DMS 273 treated with DMSO at 0.1 percent for 48 hours (cell line): ENCODE measurements around the gene LRFN2.

Experiments
- DNase-seq: peaks from one replicate; lab custom pipeline; 2025; lab: John Stamatoyannopoulos, UW

Gene LRFN2

GRCh38 chr6:40438246-40438887 lies 148.8 kb downstream of the LRFN2 start:
- DNase-seq, result no peak

DNA sequence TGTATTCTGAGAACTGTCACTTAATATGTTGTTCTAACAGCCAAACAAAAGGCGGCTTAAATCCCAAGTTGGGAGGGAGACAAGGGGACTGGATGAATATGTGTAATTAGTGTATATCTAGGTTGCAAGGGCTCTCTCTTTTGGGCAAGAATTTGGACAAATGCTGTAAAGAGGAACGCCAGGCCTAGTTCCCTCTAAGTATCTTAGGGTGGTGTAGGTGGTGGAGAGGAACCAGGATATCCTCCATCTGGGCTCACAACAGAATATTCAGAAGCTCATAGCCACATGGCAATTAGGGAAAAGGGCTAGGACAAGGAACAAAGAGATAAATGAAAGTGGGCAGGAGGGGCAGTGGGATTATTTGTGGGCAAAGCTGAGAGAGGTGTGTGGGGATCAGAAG lies 149.5 kb downstream of the LRFN2 start:
- DNase-seq, result no peak

- no peak for DNase-seq
These were observed 150.2 kb downstream of the LRFN2 start for GRCh38 chr6:40436685-40437604.

DNA sequence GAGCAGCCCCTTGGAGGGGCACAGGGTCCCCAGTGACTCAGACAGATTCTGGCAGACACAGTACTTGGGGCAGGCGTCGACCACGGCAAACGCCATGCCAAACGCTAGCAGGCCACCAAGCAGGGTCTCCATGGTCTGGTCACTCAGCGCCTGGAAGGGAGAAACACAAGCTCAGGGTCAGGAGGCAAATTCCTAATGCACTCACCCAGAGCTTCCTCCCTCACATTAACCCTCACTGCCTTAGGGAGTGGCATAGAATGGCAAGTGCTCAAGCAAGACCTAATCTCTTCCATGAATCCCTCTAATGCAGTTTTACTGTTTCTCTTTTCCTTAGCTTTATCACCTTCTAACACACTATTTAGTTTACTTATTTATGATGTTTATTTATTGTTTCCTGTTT lies 154.2 kb downstream of the LRFN2 start:
- no peak for DNase-seq

GRCh38 chr6:40431706-40432105 lies 155.5 kb downstream of the LRFN2 start:
- no peak for DNase-seq

- no peak for DNase-seq
These were observed 160.0 kb downstream of the LRFN2 start for GRCh38 chr6:40427196-40427595.

DNA sequence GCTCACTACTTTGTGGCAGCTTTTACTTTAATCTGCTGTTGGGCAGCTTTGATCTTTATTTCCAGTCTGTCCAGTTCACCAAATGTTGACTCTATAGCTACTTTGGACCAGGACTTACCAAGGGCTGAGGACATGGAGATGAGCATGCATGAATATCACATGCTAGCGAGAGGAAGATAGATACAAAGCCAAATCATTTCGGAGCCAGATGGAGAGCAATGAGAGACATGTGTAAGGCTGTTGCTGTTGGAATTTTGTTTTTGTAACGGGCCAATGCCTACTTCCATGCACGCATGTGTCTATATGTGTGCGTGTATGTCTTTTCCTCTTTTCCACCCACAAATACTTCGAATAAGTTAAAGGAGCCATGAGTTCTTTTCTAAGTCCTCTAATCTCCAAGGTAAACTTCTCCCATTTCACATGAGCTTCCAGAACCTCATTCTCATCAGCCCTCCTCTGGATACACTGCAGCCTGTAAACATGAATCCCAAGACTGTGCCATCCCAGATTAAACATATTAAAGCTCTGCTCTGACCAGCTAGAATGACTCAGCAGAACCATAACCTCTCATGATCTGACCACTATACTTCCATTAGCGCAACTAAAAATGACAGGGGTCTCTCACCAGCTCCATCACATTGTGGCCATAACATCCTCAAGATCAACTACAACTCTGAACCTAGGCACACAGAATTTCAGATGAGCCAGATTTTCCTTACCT lies 160.7 kb downstream of the LRFN2 start:
- no peak for DNase-seq

- DNase-seq, result no peak
These were observed 161.8 kb downstream of the LRFN2 start for GRCh38 chr6:40425192-40425919.

DNA sequence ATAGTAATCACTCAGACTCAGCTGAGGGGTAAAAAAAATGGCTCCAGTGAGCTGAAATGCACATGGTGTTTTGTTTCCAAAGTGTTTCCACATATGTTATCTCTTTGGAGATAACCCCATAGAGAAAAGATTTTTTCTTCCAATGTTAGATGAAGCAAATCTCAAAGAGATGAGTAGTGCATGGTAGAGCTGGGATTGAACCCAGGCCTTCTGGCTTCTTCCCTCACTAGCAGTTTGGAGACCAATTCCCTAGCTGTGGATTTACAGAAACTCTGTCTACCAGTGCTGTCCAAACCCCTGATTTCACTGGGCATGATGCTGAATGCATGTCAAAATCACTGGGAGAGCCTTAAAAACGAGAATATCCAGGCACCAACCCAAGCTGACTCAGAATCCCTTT lies 165.1 kb downstream of the LRFN2 start:
- no peak for DNase-seq

- no peak for DNase-seq
These were observed 167.0 kb downstream of the LRFN2 start for GRCh38 chr6:40419946-40420728.

DNA sequence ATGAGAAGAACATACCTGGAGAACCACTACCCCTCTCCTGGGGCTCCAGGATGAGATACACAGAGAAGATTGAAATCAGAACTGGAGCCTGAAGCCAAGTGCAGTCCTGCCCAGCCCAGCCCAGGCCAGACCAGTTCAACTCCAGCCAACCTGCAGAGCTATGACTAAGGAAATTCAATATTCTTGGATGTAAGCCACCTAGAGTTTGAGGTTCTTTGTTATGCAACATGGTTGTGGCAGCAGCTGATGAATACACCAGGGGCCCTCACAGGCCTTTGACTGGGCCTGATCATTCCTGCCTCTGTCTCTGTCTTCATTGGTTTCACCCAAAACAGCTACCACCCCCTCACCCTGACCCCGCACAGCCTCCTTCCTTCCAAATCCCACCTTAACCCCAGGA lies 167.8 kb downstream of the LRFN2 start:
- no peak for DNase-seq

DNA sequence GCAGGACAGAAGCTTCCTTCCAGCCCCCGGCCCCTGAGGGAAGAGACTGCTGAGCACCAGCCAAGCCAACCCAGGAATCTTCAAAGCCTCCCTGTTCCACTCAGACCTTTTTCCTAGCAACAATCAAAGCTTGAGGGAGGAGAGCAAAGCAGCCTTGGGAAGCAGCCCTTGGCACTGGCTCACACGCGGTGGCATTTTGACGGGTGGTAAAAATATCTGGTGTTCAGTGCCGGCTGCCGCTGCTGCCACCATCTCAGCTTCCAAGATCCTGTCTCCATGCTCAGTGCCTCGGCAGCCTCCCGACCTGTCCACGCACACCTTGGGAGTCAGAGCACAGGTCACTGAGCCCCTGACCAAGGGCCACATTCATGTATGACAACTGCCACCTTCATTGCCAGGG lies 170.1 kb downstream of the LRFN2 start:
- no peak for DNase-seq

- no peak for DNase-seq
These were observed 172.5 kb downstream of the LRFN2 start for GRCh38 chr6:40414617-40415016.

DNA sequence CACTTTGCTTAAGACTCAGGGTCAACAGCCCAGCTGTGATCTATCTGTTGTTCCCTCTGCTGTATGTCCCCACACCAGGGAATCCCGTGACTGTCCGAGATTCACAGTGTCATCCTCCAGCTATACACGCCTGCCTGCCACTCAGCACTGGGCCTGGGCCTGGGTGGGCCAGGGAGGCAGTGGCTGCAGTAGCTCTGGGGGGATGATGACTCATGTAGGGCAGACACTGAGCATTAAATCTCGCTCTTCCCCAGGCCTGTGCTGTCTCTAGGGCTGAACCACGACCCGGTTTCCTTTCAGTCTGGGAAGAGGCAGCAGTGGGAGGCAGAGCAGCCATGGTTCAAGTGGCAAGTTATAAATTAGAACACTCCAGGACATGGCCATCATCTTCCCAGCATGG lies 173.9 kb downstream of the LRFN2 start:
- DNase-seq, result no peak

DNA sequence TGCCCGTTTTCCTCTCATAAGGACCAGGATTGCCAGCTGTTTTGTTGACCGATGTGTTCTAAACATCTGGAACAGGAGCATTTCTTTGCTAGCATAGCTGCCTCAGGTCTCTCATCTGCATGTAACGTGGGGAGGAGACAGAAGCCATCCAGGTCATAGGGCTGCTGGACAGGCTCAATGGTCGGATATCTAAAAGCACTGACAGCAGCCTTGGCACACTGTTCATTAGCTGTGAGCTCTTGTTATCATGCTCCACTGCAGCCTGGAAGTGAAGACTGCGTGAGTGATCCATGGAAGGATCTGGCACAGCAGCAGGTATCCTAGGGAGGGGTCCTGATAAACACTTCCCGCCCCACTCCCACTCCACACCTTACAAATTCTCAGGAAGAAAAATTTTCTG lies 175.3 kb downstream of the LRFN2 start:
- no peak for DNase-seq

- no peak for DNase-seq
These were observed 176.3 kb downstream of the LRFN2 start for GRCh38 chr6:40410821-40411220.

- no peak for DNase-seq
These were observed 177.3 kb downstream of the LRFN2 start for GRCh38 chr6:40409716-40410397.

- no peak for DNase-seq
These were observed 178.2 kb downstream of the LRFN2 start for GRCh38 chr6:40408786-40409542.

DNA sequence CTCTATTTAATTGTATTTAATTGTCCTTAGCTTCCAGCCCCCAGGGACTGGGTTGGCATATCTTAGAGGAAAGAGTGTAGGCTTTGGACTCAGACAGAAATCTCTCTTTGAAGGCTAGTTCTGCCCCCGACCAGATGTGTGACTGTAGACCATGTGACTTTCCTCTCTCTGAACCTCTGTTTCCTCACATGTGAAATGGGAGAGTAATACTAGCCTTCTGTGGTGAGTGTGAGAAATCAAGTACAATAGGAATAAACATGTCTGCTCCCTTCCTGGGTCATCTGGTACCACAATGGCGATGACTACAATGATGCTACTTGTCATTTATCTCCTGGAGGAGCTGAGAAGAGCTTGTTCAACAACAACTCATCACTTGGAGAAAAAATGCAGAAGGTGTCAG lies 179.9 kb downstream of the LRFN2 start:
- no peak for DNase-seq

- no peak for DNase-seq
These were observed 181.0 kb downstream of the LRFN2 start for GRCh38 chr6:40406175-40406574.
